ENCODE measurements around the gene RNF151. TPM values are rescaled to one million over a fixed set of nuclear protein-coding genes. Genes with fewer than 3 reads are reported as not detected.
A peak's percentile ranks its signal among the peaks of the same experiment; 100 is the strongest.

Gene RNF151
- total and polyA plus RNA-seq, 2 of the 13 experiments (the other 11 are each of a cell fraction or from before 2014, with no cell fraction given) = not detected

DNA sequence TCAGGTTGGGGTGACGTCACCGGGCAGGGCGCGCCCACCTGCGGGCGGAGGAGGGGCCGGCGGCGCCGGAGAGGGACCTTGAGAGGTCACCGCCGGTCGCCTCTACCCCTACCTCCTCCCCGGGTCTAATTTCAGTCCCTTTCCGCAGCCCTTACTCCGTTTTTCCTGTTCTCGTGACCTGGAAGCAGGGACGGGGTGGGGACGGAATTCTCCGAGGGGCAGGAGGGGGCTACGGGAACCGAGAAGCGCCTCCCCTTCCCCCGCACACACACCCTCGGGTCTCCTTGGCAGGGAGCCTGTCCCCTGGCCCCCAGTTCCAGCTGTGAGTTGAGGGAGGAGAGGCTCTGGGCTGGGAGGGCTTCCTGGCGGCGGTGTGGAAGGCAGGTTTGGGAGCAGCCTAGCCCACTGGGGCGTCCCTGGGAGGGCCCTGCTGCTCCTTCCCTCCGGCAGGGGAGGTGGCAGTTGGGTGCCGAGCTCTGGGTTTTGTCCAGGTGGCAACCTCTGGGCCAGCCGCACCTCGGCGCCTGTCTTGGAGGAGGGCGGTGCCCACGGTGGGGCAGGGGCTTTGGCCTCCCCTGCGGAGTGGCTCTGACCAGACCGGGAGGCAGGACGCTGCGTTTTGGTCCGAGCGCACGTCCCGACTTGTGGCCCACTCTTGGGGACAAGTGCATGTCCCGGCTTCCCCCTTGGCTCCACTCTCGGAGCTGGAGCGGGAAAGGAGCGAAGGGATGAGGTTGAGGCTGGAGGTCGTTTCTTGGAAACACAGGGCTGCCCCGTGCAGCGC, 23.9 kb downstream of the RNF151 start (continued):
- TF ChIP-seq CEBPB (IDR thresholded peaks at IDR 0.05; ENCODE audit: borderline replicate concordance, low read depth, low read length) (no peak), SMAD3 (CRISPR knock-in tag; IDR thresholded peaks at IDR 0.05) (no peak), LCORL (IDR thresholded peaks at IDR 0.05) (no peak), LCORL (CRISPR knock-in tag; IDR thresholded peaks at IDR 0.05) (no peak; the same call in none of the 2 replicates), ZNF790 (CRISPR knock-in tag; IDR thresholded peaks at IDR 0.05; ENCODE audit: borderline replicate concordance) (no peak), ZNF792 (CRISPR knock-in tag; IDR thresholded peaks at IDR 0.05) (peak; percentile 49; the same call in 1 of the 2 replicates), KLF13 (CRISPR knock-in tag; IDR thresholded peaks at IDR 0.05) (no peak), CEBPG (CRISPR knock-in tag; IDR thresholded peaks at IDR 0.05) (no peak), KIAA2018 (CRISPR knock-in tag; IDR thresholded peaks at IDR 0.05; ENCODE audit: borderline replicate concordance) (no peak), CENPT (CRISPR knock-in tag; IDR thresholded peaks at IDR 0.05; ENCODE audit: low read depth) (no peak)
- TF ChIP-seq, protein P1, sequence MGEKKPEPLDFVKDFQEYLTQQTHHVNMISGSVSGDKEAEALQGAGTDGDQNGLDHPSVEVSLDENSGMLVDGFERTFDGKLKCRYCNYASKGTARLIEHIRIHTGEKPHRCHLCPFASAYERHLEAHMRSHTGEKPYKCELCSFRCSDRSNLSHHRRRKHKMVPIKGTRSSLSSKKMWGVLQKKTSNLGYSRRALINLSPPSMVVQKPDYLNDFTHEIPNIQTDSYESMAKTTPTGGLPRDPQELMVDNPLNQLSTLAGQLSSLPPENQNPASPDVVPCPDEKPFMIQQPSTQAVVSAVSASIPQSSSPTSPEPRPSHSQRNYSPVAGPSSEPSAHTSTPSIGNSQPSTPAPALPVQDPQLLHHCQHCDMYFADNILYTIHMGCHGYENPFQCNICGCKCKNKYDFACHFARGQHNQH (CRISPR knock-in tag; IDR thresholded peaks at IDR 0.05) = no peak
- TF ChIP-seq, protein P2, sequence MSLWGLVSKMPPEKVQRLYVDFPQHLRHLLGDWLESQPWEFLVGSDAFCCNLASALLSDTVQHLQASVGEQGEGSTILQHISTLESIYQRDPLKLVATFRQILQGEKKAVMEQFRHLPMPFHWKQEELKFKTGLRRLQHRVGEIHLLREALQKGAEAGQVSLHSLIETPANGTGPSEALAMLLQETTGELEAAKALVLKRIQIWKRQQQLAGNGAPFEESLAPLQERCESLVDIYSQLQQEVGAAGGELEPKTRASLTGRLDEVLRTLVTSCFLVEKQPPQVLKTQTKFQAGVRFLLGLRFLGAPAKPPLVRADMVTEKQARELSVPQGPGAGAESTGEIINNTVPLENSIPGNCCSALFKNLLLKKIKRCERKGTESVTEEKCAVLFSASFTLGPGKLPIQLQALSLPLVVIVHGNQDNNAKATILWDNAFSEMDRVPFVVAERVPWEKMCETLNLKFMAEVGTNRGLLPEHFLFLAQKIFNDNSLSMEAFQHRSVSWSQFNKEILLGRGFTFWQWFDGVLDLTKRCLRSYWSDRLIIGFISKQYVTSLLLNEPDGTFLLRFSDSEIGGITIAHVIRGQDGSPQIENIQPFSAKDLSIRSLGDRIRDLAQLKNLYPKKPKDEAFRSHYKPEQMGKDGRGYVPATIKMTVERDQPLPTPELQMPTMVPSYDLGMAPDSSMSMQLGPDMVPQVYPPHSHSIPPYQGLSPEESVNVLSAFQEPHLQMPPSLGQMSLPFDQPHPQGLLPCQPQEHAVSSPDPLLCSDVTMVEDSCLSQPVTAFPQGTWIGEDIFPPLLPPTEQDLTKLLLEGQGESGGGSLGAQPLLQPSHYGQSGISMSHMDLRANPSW (CRISPR knock-in tag; IDR thresholded peaks at IDR 0.05; ENCODE audit: borderline replicate concordance) = no peak

All from HepG2 (cell line).